ENCODE data around the gene CNTNAP5.

The CNTNAP5 gene

GRCh38 chr2:124264551-124265091 is 239.5 kb downstream of the CNTNAP5 start:
- peak; percentile 3 for DNase-seq (ENCODE audit: low spot score)

- DNase-seq (ENCODE audit: low spot score): no peak
Observed at GRCh38 chr2:124267794-124268193, 242.7 kb downstream of the CNTNAP5 start.

GRCh38 chr2:124269348-124269747 is 244.3 kb downstream of the CNTNAP5 start:
- DNase-seq (ENCODE audit: low spot score): no peak

- no peak for DNase-seq (ENCODE audit: low spot score)
Observed at GRCh38 chr2:124272261-124272841, 247.3 kb downstream of the CNTNAP5 start.

- no peak for DNase-seq (ENCODE audit: low spot score)
Observed at GRCh38 chr2:124281541-124281940, 256.5 kb downstream of the CNTNAP5 start.

- peak; percentile 43 for DNase-seq (ENCODE audit: low spot score)
Observed at GRCh38 chr2:124283096-124283495, 258.0 kb downstream of the CNTNAP5 start.

- DNase-seq (ENCODE audit: low spot score): no peak
Observed at GRCh38 chr2:124286089-124286783, 261.1 kb downstream of the CNTNAP5 start.

- no peak for DNase-seq (ENCODE audit: low spot score)
Observed at GRCh38 chr2:124289060-124289459, 264.0 kb downstream of the CNTNAP5 start.

GRCh38 chr2:124289615-124290014 is 264.5 kb downstream of the CNTNAP5 start:
- no peak for DNase-seq (ENCODE audit: low spot score)

- DNase-seq (ENCODE audit: low spot score): no peak
Observed at GRCh38 chr2:124296470-124296869, 271.4 kb downstream of the CNTNAP5 start.

- no peak for DNase-seq (ENCODE audit: low spot score)
Observed at GRCh38 chr2:124301915-124302314, 276.8 kb downstream of the CNTNAP5 start.

GRCh38 chr2:124308319-124309062 is 283.4 kb downstream of the CNTNAP5 start:
- DNase-seq (ENCODE audit: low spot score): no peak

GRCh38 chr2:124309563-124310138 is 284.6 kb downstream of the CNTNAP5 start:
- no peak for DNase-seq (ENCODE audit: low spot score)

- DNase-seq (ENCODE audit: low spot score): no peak
Observed at GRCh38 chr2:124310671-124311070, 285.6 kb downstream of the CNTNAP5 start.

GRCh38 chr2:124314084-124314483 is 289.0 kb downstream of the CNTNAP5 start:
- DNase-seq (ENCODE audit: low spot score): no peak

- no peak for DNase-seq (ENCODE audit: low spot score)
Observed at GRCh38 chr2:124315221-124315880, 290.3 kb downstream of the CNTNAP5 start.

GRCh38 chr2:124316133-124316532 is 291.0 kb downstream of the CNTNAP5 start:
- DNase-seq (ENCODE audit: low spot score): no peak

- no peak for DNase-seq (ENCODE audit: low spot score)
Observed at GRCh38 chr2:124316881-124317605, 292.0 kb downstream of the CNTNAP5 start.

- DNase-seq (ENCODE audit: low spot score): no peak
Observed at GRCh38 chr2:124317628-124318027, 292.5 kb downstream of the CNTNAP5 start.

- DNase-seq (ENCODE audit: low spot score): no peak
Observed at GRCh38 chr2:124318913-124319312, 293.8 kb downstream of the CNTNAP5 start.

GRCh38 chr2:124319577-124319976 is 294.5 kb downstream of the CNTNAP5 start:
- DNase-seq (ENCODE audit: low spot score): no peak
